HEK293T (cell line): ENCODE measurements around the gene FBXL17.

Source experiments
- CTCF ChIA-PET: fragments of 350-600 bp; formaldehyde crosslinking; extraction: SDS; loops from one replicate; lab custom pipeline; 2021; ENCODE audit warnings: antibody characterized with exemption, inconsistent platforms; lab: Yijun Ruan, JAX
- POLR2A ChIA-PET: fragments of 350-600 bp; formaldehyde crosslinking; extraction: SDS; loops from one replicate; lab custom pipeline; 2020; ENCODE audit warnings: antibody characterized with exemption, inconsistent platforms; lab: Yijun Ruan, JAX
- DNase-seq: peaks from one replicate; pipeline ENCODE4 v3.0.0; 2012; ENCODE audit warnings: mixed read lengths; ENCODE audit errors: extremely low spot score
- ARNT ChIP-seq: fragments of 450-650 bp; IDR thresholded peaks from 2 replicates; pipeline ENCODE4 v1.6.1; 2017; ENCODE audit warnings: mild to moderate bottlenecking
- BHLHE40 ChIP-seq: fragments of 450-650 bp; IDR thresholded peaks from 2 replicates; pipeline ENCODE4 v1.6.1; 2016; ENCODE audit warnings: mild to moderate bottlenecking, moderate library complexity, borderline replicate concordance
- CTBP1 ChIP-seq: fragments of 450-650 bp; IDR thresholded peaks from 2 replicates; pipeline ENCODE4 v1.6.1; 2016; ENCODE audit warnings: borderline replicate concordance
- ELF4 ChIP-seq: fragments of 450-650 bp; IDR thresholded peaks from 2 replicates; pipeline ENCODE4 v1.6.1; 2017; ENCODE audit warnings: antibody characterized with exemption
- FOXA1 ChIP-seq: fragments of 450-650 bp; IDR thresholded peaks from 2 replicates; pipeline ENCODE4 v1.6.1; 2016; ENCODE audit warnings: mild to moderate bottlenecking
- FOXK2 ChIP-seq: fragments of 450-650 bp; IDR thresholded peaks from 2 replicates; pipeline ENCODE4 v1.6.1; 2016; ENCODE audit warnings: mild to moderate bottlenecking
- FOXM1 ChIP-seq: fragments of 450-650 bp; IDR thresholded peaks from 2 replicates; pipeline ENCODE4 v1.6.1; 2017; ENCODE audit warnings: mild to moderate bottlenecking, borderline replicate concordance
- HDGF ChIP-seq: fragments of 450-650 bp; IDR thresholded peaks from 2 replicates; pipeline ENCODE4 v1.6.1; 2017; ENCODE audit warnings: antibody characterized with exemption, borderline replicate concordance
- L3MBTL2 ChIP-seq: fragments of 450-650 bp; conservative IDR thresholded peaks from 2 replicates; pipeline ENCODE4 v1.6.1; 2016; ENCODE audit warnings: mild to moderate bottlenecking
- LEF1 ChIP-seq: fragments of 450-650 bp; IDR thresholded peaks from 2 replicates; pipeline ENCODE4 v1.6.1; 2017; ENCODE audit warnings: mild to moderate bottlenecking, borderline replicate concordance
- NFRKB ChIP-seq: fragments of 450-650 bp; IDR thresholded peaks from 2 replicates; pipeline ENCODE4 v1.6.1; 2016; ENCODE audit warnings: mild to moderate bottlenecking, moderate library complexity
- PKNOX1 ChIP-seq: fragments of 450-650 bp; IDR thresholded peaks from 2 replicates; pipeline ENCODE4 v1.6.1; 2016
- SP1 ChIP-seq: fragments of 450-650 bp; IDR thresholded peaks from 2 replicates; pipeline ENCODE4 v1.6.1; 2017
- SUZ12 ChIP-seq: fragments of 450-650 bp; IDR thresholded peaks from 2 replicates; pipeline ENCODE4 v1.6.1; 2016; ENCODE audit warnings: mild to moderate bottlenecking
- TARDBP ChIP-seq: fragments of 450-650 bp; IDR thresholded peaks from 2 replicates; pipeline ENCODE4 v1.6.1; 2016
- ZNF384 ChIP-seq: fragments of 450-650 bp; IDR thresholded peaks from 2 replicates; pipeline ENCODE4 v1.6.1; 2016

Gene FBXL17

DNA sequence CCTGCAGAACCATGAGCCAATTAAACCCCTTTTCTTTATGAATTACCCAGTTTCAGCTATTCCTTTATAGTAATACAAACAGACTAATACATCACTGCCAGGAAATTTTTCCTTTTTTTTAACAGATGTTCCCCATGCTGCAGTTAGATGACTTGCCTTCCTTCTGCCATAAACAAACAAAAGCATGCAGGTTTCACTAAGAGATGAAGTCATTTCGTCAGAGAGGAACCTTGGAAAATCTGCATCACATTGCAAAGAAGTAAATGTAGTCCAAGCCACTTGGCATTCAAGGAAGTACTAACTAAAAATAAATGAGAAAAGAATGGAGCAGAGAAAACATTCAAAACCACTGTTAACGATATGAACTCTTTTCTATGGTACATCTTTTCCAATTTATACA is 517.1 kb downstream of the FBXL17 start:
- DNase-seq, result no peak
- ChIA-PET CTCF (no interaction called here), POLR2A (no interaction called here)
- TF ChIP-seq LEF1 (no peak), ARNT (no peak), HDGF (no peak), L3MBTL2 (no peak), NFRKB (no peak), TARDBP (no peak), SUZ12 (no peak), BHLHE40 (no peak), FOXM1 (no peak), FOXA1 (no peak)

DNA sequence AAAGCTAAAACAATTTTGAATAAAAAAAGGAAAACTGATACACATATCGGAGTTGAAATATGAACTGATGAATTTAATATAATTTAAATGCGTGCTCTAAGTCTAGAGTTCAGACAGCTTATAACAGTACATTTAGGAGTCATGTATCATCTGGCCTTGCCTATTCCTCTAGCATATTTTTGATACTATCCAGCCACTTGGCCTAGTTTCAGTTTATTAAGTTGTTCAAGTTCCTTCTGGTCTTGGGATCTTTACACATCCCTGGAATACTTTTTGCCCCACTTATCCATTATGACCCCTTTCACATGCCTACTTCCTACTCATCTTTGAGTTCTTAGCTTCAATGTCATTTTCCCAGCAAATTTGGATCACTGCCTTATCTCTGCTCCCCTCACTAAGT is 518.8 kb downstream of the FBXL17 start:
- no peak for DNase-seq
- TF ChIP-seq ZNF384 (no peak), PKNOX1 (no peak), NFRKB (no peak), SUZ12 (no peak), FOXM1 (no peak), HDGF (no peak), CTBP1 (no peak), BHLHE40 (no peak), ELF4 (no peak), FOXA1 (no peak), LEF1 (no peak), TARDBP (no peak), SP1 (no peak), FOXK2 (no peak), ARNT (no peak), L3MBTL2 (no peak)
- CTCF ChIA-PET, result no interaction called here
- POLR2A ChIA-PET, result no interaction called here

DNA sequence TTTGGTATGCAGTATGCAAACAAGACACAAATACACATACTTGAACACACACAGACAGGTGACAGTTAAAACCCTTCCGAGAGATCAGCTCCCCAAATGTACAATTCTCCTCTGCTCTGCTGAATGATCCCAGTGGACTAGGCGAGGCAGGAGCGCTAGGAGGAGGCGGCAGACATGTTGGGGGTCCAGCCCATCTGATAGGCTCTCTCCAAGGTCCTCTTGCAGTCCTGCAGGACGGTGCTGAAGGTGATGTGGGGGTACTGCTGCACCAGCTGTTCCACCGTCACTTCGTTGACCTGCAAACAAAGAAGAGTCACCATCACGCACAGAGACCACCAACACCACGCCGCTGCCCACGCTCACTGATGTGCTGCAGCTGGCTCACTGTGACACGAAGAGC is 520.3 kb downstream of the FBXL17 start:
- CTCF ChIA-PET, result no interaction called here
- POLR2A ChIA-PET, result no interaction called here
- TF ChIP-seq PKNOX1 (no peak), SUZ12 (no peak), FOXM1 (no peak), BHLHE40 (no peak), ZNF384 (no peak), FOXK2 (no peak), SP1 (no peak), NFRKB (no peak), TARDBP (no peak), CTBP1 (no peak), HDGF (no peak), L3MBTL2 (no peak), ARNT (no peak)
- DNase-seq, result no peak

- CTCF ChIA-PET, result no interaction called here
- POLR2A ChIA-PET, result no interaction called here
- no peak for TF ChIP-seq CTBP1
- TF ChIP-seq ELF4, result no peak
- TF ChIP-seq ARNT, result no peak
- TF ChIP-seq FOXK2, result no peak
- no peak for TF ChIP-seq NFRKB
Observed at GRCh38 chr5:107860044-107860443, 521.9 kb downstream of the FBXL17 start.

DNA sequence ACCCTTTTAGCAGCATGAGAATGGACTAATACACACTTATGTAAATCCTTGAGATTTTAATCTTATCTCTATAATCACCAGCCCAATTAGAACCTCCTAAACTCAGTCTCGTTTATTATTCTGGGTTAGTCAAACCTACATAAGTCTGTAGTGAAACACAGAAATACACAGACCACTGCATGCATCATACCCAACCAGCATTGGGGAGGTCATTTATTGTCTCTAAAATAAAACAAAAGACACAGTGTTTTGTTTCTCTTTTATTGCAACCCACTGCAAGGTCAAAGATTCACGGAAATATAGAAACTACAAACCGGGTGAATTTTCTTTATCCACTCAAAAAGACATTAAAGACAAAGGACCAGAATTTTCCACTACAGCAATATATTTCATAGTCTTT is 523.1 kb downstream of the FBXL17 start:
- DNase-seq, result no peak
- TF ChIP-seq FOXM1 (no peak), ZNF384 (no peak), ELF4 (no peak), CTBP1 (no peak), L3MBTL2 (no peak), BHLHE40 (no peak), TARDBP (no peak), HDGF (no peak), NFRKB (no peak), FOXA1 (no peak), ARNT (no peak), SP1 (no peak), LEF1 (no peak)
- ChIA-PET POLR2A (no interaction called here), CTCF (no interaction called here)

More at GRCh38 chr5:107860044-107860443, 521.9 kb downstream of the FBXL17 start:
- DNase-seq, result no peak

- DNase-seq, result no peak
- ChIA-PET CTCF (no interaction called here), POLR2A (no interaction called here)
- TF ChIP-seq ELF4 (no peak), TARDBP (no peak), CTBP1 (no peak)
Observed at GRCh38 chr5:107858324-107858723, 523.6 kb downstream of the FBXL17 start.

GRCh38 chr5:107857785-107858184 is 524.1 kb downstream of the FBXL17 start:
- TF ChIP-seq FOXK2 (no peak), SP1 (no peak), ARNT (no peak), L3MBTL2 (no peak), BHLHE40 (no peak), SUZ12 (no peak), HDGF (no peak), NFRKB (no peak), TARDBP (no peak), PKNOX1 (no peak), ZNF384 (no peak), FOXM1 (no peak), FOXA1 (no peak), CTBP1 (no peak), ELF4 (no peak), LEF1 (no peak)
- ChIA-PET CTCF (no interaction called here), POLR2A (no interaction called here)
- no peak for DNase-seq
